DMS53 (cell line): ENCODE data around the gene SREBF2.
A peak's percentile ranks its signal among the peaks of the same experiment; 100 is the strongest.

Experiments used
- DNase-seq: peaks from one replicate; lab custom pipeline; 2025; lab: John Stamatoyannopoulos, UW

The SREBF2 gene

GRCh38 chr22:41876675-41877074, 43.8 kb downstream of the SREBF2 start:
- no peak for DNase-seq

DNA sequence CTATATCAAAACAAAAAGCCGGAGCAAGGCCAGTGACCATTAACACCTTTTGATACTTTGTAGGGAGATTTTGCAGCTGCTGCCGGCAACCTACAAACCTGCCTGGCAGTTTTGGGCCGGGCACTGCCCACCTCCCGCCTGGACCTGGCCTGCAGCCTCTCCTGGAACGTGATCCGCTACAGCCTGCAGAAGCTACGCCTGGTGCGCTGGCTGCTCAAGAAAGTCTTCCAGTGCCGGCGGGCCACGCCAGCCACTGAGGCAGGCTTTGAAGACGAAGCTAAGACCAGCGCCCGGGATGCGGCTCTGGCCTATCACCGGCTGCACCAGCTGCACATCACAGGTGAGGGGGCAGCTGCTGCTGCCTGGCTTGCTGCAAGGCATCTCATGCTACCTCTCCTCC, 47.7 kb downstream of the SREBF2 start:
- no peak for DNase-seq

- no peak for DNase-seq
These were observed 50.5 kb downstream of the SREBF2 start for GRCh38 chr22:41883400-41883799.

DNA sequence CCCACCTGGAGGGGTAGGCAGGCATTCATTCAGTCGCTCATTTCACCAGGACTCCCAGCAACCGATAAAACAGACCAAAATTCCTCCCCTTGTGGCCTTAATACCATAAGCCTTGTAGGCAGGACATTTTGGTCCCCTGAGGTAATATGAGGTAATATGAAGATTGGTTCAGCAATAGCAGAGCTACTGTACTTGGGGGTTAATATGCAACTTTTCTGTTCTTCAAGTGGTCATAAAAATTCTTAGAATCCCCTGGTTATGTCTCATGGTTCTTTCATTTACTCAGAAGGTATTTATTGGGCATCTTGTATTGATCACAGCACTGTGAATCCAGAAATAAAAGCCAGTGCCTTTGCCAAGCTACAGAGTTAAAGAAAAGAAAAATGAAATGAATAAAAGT, 52.2 kb downstream of the SREBF2 start:
- DNase-seq = no peak

- DNase-seq = no peak
These were observed 52.6 kb downstream of the SREBF2 start for GRCh38 chr22:41885516-41885915.

GRCh38 chr22:41888627-41889200, 55.8 kb downstream of the SREBF2 start:
- no peak for DNase-seq

- no peak for DNase-seq
These were observed 58.5 kb downstream of the SREBF2 start for GRCh38 chr22:41891407-41891806.

GRCh38 chr22:41892721-41893120, 59.8 kb downstream of the SREBF2 start:
- no peak for DNase-seq

DNA sequence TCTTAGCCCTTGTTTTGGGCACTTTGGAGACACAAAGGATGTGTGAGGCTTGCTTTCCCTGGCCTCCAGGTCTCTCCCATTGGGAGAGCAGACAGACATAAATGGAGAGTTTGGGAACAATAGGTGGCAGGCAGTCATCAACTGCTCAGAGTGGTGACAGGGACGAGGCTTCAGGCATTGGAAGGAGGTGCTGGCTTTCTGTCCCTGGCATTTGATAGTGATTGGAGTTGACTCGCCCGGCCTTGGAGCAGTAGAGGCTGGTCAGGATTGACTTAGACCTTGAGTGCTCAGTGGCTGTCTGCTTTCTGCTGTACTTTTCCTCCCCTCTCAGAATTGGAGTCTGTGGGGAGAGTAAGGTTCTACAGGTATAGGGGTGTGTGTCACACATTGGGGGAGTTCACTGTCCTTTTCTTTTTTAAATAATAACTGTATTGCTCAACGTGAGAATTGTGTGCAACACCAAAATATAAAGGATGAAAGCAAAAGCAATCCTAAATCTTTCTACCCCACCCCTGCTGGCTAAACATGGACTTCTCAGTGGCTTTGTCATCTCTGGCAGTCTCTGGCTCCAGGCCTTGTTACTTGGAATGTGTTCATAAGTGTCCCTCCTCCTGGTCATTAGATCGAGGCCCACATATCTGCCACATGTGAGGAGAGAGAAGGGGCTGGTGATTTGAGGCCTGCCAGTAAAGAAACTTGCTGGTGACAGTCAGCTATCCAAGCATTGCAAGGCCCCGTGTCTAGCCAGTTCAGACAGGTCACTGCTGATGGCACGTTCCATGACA, 60.9 kb downstream of the SREBF2 start:
- no peak for DNase-seq

GRCh38 chr22:41898645-41899044, 65.7 kb downstream of the SREBF2 start:
- no peak for DNase-seq

GRCh38 chr22:41899110-41899509, 66.2 kb downstream of the SREBF2 start:
- DNase-seq = no peak

DNA sequence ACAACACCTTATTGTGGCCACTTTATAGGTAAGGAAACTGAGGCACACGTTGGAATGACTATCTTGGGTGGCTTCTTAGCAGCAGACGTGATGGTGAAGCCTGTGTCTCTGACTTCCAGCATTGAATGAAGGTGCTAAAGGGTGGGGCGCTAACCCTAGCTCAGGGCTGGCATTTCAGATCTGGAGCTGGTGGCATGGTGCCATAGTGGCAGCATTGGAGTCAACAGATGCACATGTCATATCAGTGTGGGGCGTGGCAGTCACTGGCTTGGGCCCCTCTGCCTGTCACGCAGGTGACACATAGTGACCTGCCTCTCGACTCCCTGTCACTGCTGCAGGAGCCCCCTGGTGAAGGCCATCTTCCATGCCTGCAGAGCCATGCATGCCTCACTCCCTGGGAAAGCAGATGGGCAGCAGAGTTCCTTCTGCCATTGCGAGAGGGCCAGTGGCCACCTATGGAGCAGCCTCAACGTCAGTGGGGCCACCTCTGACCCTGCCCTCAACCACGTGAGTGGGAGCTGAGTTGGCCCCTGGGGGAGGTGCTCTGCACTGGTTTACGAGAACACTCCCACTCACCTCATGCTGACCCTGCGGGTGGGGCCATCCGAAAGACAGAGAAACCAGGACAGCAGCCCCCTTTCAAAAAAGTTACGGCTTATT, 67.2 kb downstream of the SREBF2 start:
- DNase-seq = no peak

GRCh38 chr22:41900652-41901312, 67.9 kb downstream of the SREBF2 start:
- no peak for DNase-seq

DNA sequence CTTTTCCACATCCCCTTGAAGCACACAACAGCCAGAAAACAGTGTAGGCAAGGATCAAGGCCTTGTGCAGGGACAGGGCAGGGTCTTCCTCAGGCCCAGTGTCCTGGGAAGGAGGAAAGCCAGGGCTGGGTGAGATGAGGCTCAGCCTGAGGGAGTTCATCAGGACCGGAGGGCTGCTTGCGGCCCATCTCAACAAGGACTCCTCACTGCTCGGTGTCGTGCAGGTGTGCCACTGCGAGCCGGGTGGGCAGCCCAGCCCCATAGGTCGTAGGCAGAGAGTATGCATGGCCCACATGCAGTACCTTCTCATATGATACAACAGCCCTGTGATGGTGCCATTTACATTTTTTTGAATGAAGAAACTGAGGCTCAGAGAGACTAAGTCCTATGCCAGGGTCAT, 69.1 kb downstream of the SREBF2 start:
- no peak for DNase-seq

GRCh38 chr22:41902932-41903421, 70.1 kb downstream of the SREBF2 start:
- DNase-seq = peak; percentile 35

- DNase-seq = no peak
These were observed 71.8 kb downstream of the SREBF2 start for GRCh38 chr22:41904450-41905410.

DNA sequence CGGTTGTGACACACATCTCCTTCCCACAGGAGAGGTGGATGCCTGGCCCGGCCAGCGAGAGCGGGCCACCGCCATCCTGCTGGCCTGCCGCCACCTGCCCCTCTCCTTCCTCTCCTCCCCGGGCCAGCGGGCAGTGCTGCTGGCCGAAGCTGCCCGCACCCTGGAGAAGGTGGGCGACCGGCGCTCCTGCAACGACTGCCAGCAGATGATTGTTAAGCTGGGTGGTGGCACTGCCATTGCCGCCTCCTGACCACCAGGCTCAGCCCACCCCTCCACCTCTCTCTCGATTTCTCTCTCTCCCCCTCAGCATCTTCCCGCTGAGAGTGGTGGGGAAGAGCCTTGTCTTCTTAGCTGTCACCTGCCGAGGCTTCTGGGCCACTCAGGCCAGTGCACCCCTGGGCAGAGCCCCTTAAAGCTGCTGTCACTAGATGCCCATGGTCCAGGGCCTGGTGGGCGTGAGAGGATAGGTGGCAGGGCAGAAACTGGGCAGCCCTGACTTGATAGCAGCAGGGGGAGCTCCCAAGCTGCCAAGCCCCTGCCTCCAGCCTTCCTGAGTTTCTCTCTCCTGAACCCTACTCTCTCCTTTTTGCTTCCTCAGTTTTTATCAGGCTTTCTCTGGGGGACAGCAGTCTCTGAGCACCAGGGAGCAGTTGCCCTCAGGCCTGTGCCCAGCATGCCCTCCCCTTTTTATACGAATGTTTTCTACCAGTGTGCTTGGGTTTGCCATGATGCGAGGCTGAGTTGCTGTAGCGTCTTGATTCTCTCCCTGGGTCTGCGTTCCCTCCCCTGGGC, 72.7 kb downstream of the SREBF2 start:
- DNase-seq = no peak

- no peak for DNase-seq
These were observed 73.9 kb downstream of the SREBF2 start for GRCh38 chr22:41906822-41907221.

- DNase-seq = no peak
These were observed 74.8 kb downstream of the SREBF2 start for GRCh38 chr22:41907436-41908401.
